Mucosa of rectum (tissue), 2 donors: ENCODE data around the gene SLC10A1.

Source experiments
- H3K27ac ChIP-seq, 2 donors: one replicate each; pipeline ENCODE4 v1.7.0; 2013; ENCODE audit warnings: inconsistent platforms in 2 of 2, low read depth in 2 of 2, low read length in 2 of 2
- H3K27me3 ChIP-seq, 2 donors: one replicate each; pipeline ENCODE4 v1.7.0; 2013; ENCODE audit warnings: low read length in 2 of 2; ENCODE audit not compliant: control insufficient read depth in 2 of 2, insufficient read depth in 2 of 2
- H3K36me3 ChIP-seq, 2 donors: one replicate each; pipeline ENCODE4 v1.7.0; 2013; ENCODE audit warnings: low read length in 2 of 2; ENCODE audit not compliant: control insufficient read depth in 2 of 2, insufficient read depth in 2 of 2
- H3K4me1 ChIP-seq, 2 donors: one replicate each; pipeline ENCODE4 v1.7.0; 2013; ENCODE audit warnings: low read length in 2 of 2, mild to moderate bottlenecking in 1 of 2; ENCODE audit not compliant: control insufficient read depth in 2 of 2, insufficient read depth in 2 of 2
- H3K4me3 ChIP-seq, 2 donors: one replicate each; pipeline ENCODE4 v1.7.0; 2013; ENCODE audit warnings: low read length in 2 of 2
- H3K9ac ChIP-seq, 2 donors: one replicate each; pipeline ENCODE4 v1.7.0; 2013; ENCODE audit warnings: low read length in 2 of 2, low read depth in 1 of 2, mild to moderate bottlenecking in 1 of 2
- H3K9me3 ChIP-seq, 2 donors: one replicate each; pipeline ENCODE4 v1.7.0; 2013; ENCODE audit warnings: low read length in 2 of 2; ENCODE audit not compliant: control insufficient read depth in 2 of 2
- donor health status: healthy.
- donor health status: Normal muscosa, but diverticular disease.

SLC10A1 gene

DNA sequence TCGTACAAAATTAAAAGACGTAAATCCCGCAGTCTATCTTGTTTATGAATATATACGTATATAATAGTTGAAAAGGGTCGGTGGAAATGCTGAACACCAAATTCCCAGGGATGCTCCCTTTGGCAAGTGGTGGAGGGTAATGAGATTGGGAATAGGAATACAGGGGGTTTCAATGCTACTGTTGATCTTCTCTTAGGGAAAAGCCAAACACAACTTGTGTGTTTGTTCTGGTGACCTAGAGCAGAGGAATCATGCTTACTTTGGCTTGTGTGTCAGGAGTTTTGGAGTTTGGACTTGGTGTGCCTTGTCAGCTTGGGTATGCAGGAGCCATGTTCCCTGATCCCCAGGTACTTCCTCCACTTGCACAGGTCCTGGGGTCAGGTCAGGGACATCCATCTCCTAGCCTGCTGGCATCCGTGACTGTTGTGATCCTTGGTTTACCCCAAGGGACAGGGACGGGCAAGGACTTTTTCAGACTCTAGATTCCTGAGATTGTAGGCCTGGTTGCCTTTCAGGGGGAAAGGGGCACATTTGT lies 4.1 kb downstream of the SLC10A1 start:
- Histone ChIP-seq H3K4me1 (peaks cover 5 to 9% of the 10 kb centered on the region in 2 donors), H3K36me3 (no peaks in the 10 kb centered on the region), H3K9me3 (no peaks in the 10 kb centered on the region), H3K27ac (no peak overlapping the region), H3K27me3 (no peaks in the 10 kb centered on the region), H3K9ac (no peak overlapping the region), H3K4me3 (no peak overlapping the region)

DNA sequence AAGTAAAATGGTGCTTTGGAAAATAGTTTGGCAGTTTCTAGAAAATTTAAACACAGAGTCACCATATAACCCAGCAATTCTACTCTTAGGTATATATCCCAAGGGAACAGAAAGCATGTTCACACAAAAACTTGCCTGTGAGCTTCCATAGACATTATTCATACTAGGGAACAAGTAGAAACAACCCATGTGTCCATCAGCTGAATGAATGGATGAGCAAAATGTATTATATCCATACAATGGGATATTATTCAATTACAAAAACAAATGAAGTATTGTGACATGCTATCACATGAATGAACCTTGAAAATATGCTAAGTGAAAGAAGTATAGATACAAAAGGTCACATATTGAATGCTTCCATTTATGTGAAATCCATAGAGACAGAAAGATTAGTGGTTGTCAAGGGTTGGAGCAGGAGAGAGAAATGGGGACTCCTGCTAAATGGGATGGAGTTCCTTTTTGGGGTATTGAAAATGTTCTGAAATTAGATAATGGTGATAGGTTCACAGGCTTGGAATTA lies 7.9 kb downstream of the SLC10A1 start:
- Histone ChIP-seq H3K9me3 (no peaks in the 10 kb centered on the region), H3K4me3 (no peak overlapping the region), H3K4me1 (no peaks in the 10 kb centered on the region), H3K36me3 (peaks cover 3 to 5% of the 10 kb centered on the region in 2 donors), H3K27ac (no peak overlapping the region), H3K27me3 (no peaks in the 10 kb centered on the region), H3K9ac (no peak overlapping the region)

DNA sequence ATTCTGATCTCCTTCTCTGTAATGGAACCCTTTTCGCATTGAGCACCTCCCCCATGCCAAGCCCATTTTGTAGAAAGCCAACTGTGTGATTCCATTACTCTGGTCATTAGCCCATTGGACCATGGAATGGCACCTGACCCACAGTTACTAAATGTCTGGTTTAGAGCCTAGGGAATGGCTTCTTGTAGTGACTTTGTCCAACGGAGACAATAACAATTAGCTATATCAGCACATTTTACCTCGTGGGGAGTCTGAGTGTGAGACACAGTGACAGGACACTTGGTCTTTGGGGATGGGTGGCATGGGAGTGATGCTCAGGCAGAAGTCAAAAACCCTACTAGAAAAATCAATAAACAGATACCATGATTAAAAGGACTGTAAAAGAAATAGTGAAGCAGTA lies 10.4 kb downstream of the SLC10A1 start:
- no peak overlapping the region for H3K4me3 ChIP-seq
- no peaks in the 10 kb centered on the region for H3K27me3 ChIP-seq
- no peak overlapping the region for H3K9ac ChIP-seq
- H3K36me3 ChIP-seq: peaks cover 3 to 5% of the 10 kb centered on the region in 2 donors
- no peaks in the 10 kb centered on the region for H3K4me1 ChIP-seq
- no peak overlapping the region for H3K27ac ChIP-seq
- H3K9me3 ChIP-seq: no peaks in the 10 kb centered on the region

DNA sequence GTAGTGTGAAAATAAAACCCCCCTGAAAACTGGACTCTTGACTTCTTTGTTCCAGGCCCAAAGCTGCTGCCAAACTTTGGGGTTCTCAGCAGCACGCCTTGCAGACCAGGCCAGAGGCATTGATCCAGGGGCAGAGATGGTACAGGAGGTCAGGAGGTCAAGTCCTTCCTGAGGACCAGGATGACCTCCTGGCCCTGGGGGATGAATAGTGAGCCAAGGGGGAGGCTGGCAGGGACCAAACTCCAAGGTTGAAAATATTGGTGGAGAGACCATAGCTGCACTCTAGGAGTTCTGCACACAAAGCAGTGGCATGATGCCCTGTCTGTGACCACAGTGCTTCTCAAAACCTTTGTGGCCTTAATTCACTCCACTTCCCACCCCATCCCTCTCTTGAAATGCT lies 12.1 kb downstream of the SLC10A1 start:
- no peaks in the 10 kb centered on the region for H3K27me3 ChIP-seq

DNA sequence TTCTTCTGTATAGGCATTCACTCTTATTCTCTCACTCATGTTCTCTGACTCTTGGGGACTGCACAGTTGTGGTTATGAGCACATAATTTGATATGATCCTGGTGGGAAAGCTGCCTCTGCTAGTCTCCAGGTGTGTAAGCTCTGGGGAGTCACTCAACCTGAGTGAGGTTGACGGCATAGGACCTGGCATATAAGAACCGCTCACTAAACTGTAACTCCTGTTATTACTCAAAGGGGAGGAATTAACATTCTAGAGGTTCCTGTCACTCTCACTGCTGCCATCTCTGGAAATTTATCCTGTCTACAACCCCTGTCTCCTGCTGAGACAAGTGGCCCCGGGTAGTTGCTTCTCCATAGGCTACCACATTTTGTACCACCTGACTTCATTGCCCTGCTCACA lies 16.1 kb downstream of the SLC10A1 start:
- no peaks in the 10 kb centered on the region for H3K4me1 ChIP-seq
- H3K27ac ChIP-seq: no peak overlapping the region
- no peaks in the 10 kb centered on the region for H3K27me3 ChIP-seq
- no peaks in the 10 kb centered on the region for H3K9me3 ChIP-seq
- peaks cover 40 to 42% of the 10 kb centered on the region in 2 donors for H3K36me3 ChIP-seq
- H3K9ac ChIP-seq: no peak overlapping the region
- H3K4me3 ChIP-seq: no peak overlapping the region

More for the DNA sequence above, 12.1 kb downstream of the SLC10A1 start:
- Histone ChIP-seq H3K36me3 (peaks cover 10 to 13% of the 10 kb centered on the region in 2 donors), H3K9me3 (no peaks in the 10 kb centered on the region), H3K4me3 (no peak overlapping the region), H3K4me1 (no peaks in the 10 kb centered on the region), H3K27ac (no peak overlapping the region), H3K9ac (no peak overlapping the region)

DNA sequence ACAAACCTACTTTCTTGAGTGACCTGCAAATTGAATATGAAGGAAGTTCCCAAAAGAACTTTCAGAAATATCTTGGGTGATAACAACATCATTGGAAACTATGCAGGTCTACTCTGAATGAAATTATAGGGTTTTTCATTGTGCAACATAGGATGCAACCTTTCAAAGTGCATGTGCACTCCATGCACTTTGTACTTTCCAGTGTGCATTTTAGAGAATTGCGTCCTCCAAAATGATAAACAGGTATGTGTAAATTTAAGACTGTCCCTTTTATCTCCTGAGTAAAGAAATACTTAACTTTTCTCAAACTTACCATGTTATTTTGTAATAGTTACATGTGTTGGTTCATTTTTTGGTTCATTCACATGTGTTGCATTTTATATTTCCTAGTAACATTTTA lies 16.9 kb downstream of the SLC10A1 start:
- no peak overlapping the region for H3K27ac ChIP-seq
- no peaks in the 10 kb centered on the region for H3K27me3 ChIP-seq
- H3K9me3 ChIP-seq: no peaks in the 10 kb centered on the region
- H3K4me3 ChIP-seq: no peak overlapping the region
- peaks cover 43 to 46% of the 10 kb centered on the region in 2 donors for H3K36me3 ChIP-seq
- H3K4me1 ChIP-seq: no peaks in the 10 kb centered on the region
- no peak overlapping the region for H3K9ac ChIP-seq

DNA sequence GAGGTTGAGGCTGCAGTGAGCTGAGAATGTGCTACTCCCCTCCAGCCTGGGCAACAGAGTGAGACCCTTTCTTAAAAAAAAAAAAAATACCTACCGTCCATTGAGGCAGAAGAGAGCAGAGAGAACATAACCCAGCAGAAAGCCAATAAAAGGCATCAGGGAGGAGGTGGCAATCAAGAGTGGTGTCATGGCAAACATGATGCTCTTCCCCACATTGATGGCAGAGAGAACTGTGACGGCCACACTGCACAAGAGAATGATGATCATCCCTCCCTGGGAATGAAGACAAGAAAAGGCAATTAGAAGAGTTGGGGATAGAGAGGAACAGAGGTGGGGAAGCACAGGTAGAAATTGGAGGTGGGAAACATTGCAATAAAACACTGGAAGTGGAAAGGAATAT lies 18.0 kb downstream of the SLC10A1 start:
- no peak overlapping the region for H3K4me3 ChIP-seq
- H3K36me3 ChIP-seq: peaks cover 50 to 53% of the 10 kb centered on the region in 2 donors

DNA sequence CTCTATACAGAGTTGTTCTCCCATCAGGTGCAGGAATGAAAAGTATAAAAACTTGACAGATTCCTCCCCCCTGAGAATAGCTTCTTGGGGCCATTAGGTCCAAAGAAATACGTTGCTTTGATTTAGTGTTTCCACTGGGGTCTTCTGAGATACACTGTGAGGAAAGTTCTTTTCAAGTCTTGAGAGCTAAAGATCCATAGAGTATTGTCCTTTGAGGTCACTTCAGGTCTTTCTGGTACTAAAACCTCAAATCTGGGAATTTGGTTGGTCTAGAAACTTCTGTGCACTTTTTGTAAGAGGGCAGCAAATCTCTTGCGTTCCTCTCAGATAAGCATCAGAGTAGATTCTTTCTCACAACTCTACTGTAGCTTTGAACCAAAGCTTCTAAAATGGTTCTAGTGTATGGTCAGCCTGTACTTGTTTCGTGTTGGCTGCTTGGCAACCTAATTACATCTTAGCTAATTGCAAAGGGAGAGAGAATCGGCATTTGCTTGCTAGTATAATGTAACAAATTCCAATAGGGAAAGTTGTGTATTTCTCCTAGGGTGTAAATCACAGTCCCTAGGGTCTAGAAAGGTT lies 20.1 kb downstream of the SLC10A1 start:
- Histone ChIP-seq H3K4me3 (no peak overlapping the region), H3K36me3 (peaks cover 68 to 75% of the 10 kb centered on the region in 2 donors), H3K9me3 (no peaks in the 10 kb centered on the region), H3K9ac (no peak overlapping the region), H3K4me1 (no peaks in the 10 kb centered on the region), H3K27ac (no peak overlapping the region), H3K27me3 (no peaks in the 10 kb centered on the region)

More for the DNA sequence above, 18.0 kb downstream of the SLC10A1 start:
- no peak overlapping the region for H3K27ac ChIP-seq
- H3K4me1 ChIP-seq: no peaks in the 10 kb centered on the region
- no peaks in the 10 kb centered on the region for H3K9me3 ChIP-seq
- no peaks in the 10 kb centered on the region for H3K27me3 ChIP-seq
- H3K9ac ChIP-seq: no peak overlapping the region

DNA sequence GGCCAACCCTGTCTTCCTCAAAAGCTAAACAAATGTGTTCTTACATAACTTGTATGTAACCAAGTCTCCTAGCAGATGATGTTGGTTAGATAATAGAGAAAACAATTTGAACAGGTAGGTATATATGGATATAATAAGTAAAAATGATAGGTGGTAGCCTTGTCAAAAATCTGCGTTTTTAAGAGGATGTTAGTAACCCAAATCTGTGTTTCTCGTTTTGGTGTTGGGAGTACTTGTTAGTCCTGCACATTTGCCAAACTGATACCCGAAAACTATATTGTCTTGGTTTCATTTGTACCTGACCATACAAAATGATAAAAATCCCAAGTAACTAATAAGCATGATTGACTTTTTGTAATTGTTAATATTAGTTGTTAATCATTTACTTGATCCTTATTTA lies 22.0 kb downstream of the SLC10A1 start:
- Histone ChIP-seq H3K9me3 (no peaks in the 10 kb centered on the region), H3K27ac (no peak overlapping the region), H3K27me3 (no peaks in the 10 kb centered on the region), H3K4me3 (no peak overlapping the region), H3K4me1 (no peaks in the 10 kb centered on the region), H3K9ac (no peak overlapping the region), H3K36me3 (peaks cover 80 to 87% of the 10 kb centered on the region in 2 donors)

DNA sequence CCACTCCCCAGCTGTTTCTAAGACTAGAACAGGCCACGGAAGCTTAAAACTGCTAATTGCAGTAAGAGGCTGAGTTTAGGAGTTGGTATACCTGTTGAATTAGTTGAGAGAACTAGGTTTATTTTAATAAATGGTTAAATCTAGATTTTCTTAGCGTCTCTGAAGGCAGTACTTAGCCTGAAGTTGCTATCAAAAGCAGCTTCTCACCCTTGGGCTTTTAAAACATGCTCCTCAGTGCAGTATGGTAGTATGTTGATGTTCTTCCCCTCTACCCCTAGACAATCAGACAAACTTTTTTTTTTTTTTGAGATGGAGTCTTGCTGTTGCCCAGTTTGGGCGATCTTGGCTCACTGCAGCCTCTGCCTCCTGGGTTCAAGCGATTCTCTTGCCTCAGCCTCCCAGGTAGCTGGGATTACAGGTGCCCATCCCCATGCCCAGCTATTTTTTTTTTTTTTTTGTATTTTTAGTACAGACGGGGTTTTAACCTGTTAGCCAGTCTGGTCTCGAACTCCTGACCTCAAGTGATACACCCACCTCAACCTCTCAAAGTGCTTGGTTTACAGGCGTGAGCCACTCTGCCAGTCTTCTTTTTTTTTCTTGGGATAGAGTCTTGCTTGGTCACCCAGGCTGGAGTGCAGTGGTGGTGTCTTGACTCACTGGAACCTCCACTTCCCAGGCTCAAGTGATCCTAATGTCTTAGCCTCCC lies 23.3 kb downstream of the SLC10A1 start:
- Histone ChIP-seq H3K9me3 (no peaks in the 10 kb centered on the region), H3K9ac (no peak overlapping the region), H3K4me1 (peaks cover 1 to 11% of the 10 kb centered on the region in 2 donors), H3K36me3 (peaks cover 82 to 88% of the 10 kb centered on the region in 2 donors), H3K27me3 (no peaks in the 10 kb centered on the region), H3K4me3 (no peak overlapping the region), H3K27ac (no peak overlapping the region)
